Type B pancreatic cell (in vitro differentiated cells): ENCODE measurements around the gene MLXIP. TPM values are rescaled to one million over a fixed set of nuclear protein-coding genes. Genes with fewer than 3 reads are reported as not detected.

Experiments
- DNase-seq: peaks from one replicate; pipeline ENCODE4 v3.0.0; 2021; ENCODE audit warnings: mixed read lengths; ENCODE audit not compliant: unreplicated experiment; ENCODE audit errors: extremely low spot score
- H3K27ac Mint-ChIP-seq: 2 replicates; pipeline ENCODE4 v1.8.0; 2021; ENCODE audit warnings: mild to moderate bottlenecking, mixed read lengths
- H3K27me3 Mint-ChIP-seq: 2 replicates; pipeline ENCODE4 v1.8.0; 2021; ENCODE audit warnings: mixed read lengths
- H3K36me3 Mint-ChIP-seq: 2 replicates; pipeline ENCODE4 v1.8.0; 2021; ENCODE audit warnings: mixed read lengths
- H3K4me1 Mint-ChIP-seq: one replicate; pipeline ENCODE4 v1.8.0; 2021; ENCODE audit warnings: mixed read lengths; ENCODE audit not compliant: unreplicated experiment
- H3K4me3 Mint-ChIP-seq: 2 replicates; pipeline ENCODE4 v1.8.0; 2021; ENCODE audit warnings: mild to moderate bottlenecking, mixed read lengths
- H3K9me3 Mint-ChIP-seq: 2 replicates; pipeline ENCODE4 v1.8.0; 2021; ENCODE audit warnings: mixed read lengths
- total RNA-seq: library from RNA; stranded (reverse); gene quantifications from 2 replicates; pipeline ENCODE4 v1.2.1, GENCODE V29; 2021; ENCODE audit warnings: low replicate concordance
- TF ChIP-seq, protein P1 (sequence below): fragments of 200-600 bp; sonication (generic); conservative IDR thresholded peaks from 2 replicates; pipeline ENCODE4 v1.5.0; 2021; ENCODE audit warnings: antibody characterized with exemption, mild to moderate bottlenecking

MLXIP gene
- total RNA-seq, 1 donor from 2014 or later, result 44.5 TPM

DNA sequence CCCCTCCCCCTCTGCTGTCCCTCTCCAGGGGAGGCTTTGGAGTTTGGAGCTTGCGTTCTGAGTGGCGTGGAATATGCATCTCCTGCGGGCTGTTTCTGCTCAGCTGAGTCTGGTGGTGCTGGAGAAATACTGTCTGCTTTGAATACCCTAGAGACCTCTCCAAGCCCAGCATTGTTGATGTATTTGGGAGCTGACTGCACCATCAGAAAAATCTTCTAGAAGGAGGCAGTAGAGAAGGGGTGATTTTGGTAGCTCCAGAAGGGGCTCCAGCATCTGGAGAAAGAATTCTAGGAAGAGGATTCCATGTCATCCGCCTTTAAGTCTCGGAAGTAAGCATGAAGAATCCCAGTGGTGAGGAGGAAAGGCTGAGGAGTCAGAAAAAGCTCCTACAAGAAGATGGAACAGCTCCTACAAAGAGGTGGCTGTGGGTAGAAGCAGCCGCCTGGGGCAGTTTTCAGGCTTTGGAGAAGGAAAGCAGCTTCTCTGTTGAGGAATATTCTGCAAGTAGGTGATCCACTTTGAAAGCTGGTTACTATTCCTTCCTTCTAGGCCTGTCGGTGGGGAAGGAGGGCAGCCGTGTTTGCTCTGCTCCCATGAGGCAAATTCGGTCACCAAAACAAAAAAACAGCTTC lies 9.7 kb downstream of the MLXIP start:
- TF ChIP-seq, protein P1, sequence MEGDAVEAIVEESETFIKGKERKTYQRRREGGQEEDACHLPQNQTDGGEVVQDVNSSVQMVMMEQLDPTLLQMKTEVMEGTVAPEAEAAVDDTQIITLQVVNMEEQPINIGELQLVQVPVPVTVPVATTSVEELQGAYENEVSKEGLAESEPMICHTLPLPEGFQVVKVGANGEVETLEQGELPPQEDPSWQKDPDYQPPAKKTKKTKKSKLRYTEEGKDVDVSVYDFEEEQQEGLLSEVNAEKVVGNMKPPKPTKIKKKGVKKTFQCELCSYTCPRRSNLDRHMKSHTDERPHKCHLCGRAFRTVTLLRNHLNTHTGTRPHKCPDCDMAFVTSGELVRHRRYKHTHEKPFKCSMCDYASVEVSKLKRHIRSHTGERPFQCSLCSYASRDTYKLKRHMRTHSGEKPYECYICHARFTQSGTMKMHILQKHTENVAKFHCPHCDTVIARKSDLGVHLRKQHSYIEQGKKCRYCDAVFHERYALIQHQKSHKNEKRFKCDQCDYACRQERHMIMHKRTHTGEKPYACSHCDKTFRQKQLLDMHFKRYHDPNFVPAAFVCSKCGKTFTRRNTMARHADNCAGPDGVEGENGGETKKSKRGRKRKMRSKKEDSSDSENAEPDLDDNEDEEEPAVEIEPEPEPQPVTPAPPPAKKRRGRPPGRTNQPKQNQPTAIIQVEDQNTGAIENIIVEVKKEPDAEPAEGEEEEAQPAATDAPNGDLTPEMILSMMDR, result no peak
- peaks cover 22% of the 10 kb centered on the region for H3K4me1 Mint-ChIP-seq
- H3K27ac Mint-ChIP-seq, result no peak overlapping the region
- no peaks in the 10 kb centered on the region for H3K27me3 Mint-ChIP-seq
- DNase-seq, result no peak
- H3K4me3 Mint-ChIP-seq, result no peak overlapping the region
- no peaks in the 10 kb centered on the region for H3K9me3 Mint-ChIP-seq
- H3K36me3 Mint-ChIP-seq, result peaks cover 21% of the 10 kb centered on the region

DNA sequence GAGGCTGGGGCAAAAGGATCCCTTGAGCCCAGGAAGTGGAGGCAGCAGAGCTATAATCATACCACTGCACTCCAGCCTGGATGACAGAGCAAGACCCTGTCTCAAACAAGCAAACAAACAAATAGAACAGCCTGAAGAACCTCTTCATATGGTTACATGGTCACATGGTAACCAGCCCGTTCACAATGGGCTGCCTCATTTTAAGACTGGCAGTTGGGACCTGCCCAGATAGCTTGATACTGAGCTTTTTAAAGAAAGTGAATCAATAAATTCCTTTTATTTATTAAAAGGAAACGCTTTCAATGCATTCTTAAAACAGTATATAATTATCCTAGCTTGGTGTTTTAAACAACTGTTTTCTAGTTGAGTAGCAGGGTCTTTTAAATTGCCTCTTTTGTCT lies 10.5 kb downstream of the MLXIP start:
- H3K27ac Mint-ChIP-seq, result no peak overlapping the region
- DNase-seq, result no peak
- peaks cover 16% of the 10 kb centered on the region for H3K36me3 Mint-ChIP-seq
- no peaks in the 10 kb centered on the region for H3K27me3 Mint-ChIP-seq
- no peak overlapping the region for H3K4me3 Mint-ChIP-seq
- H3K9me3 Mint-ChIP-seq, result no peaks in the 10 kb centered on the region
- peaks cover 17% of the 10 kb centered on the region for H3K4me1 Mint-ChIP-seq
- TF ChIP-seq, protein P1, result no peak

DNA sequence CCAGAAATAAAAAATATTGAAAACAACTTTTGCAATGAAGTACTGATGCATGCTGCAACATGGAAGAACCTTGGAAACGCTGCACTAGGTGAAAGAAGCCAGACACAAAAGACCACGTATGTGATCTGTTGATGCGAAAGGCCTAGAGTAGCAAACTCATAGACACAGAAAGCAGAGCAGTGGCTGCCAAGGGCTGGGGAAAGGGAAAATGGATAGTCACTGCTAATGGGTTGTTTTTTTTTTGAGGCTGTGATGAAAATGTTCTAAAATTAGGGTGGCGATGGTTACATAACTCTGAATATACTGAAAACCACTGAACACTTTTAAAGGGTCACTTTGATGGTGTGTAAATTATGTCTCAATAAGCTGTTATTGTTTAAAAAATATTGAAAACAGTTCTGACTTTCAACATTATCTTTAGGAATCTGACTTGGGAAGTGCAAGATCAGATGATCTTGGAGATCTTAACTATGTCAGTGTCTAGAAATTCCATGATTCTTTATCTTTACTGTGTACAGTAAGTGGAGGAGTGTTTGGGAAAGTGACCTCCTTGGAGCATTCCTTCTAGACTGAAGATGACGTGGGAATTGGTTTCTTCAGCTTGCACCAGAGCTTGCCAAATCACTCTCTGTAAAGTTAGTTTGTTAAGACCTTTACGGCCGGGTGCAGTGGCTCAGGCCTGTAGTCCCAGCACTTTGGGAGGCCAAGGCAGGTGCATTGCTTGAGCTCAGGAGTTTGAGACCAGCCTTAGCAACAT lies 12.4 kb downstream of the MLXIP start:
- Mint-ChIP-seq H3K36me3 (peaks cover 15% of the 10 kb centered on the region), H3K4me1 (peaks cover 17% of the 10 kb centered on the region), H3K4me3 (no peak overlapping the region), H3K27ac (peak overlapping the region; percentile 53), H3K9me3 (no peaks in the 10 kb centered on the region), H3K27me3 (no peaks in the 10 kb centered on the region)
- no peak for DNase-seq
- TF ChIP-seq, protein P1, result no peak

DNA sequence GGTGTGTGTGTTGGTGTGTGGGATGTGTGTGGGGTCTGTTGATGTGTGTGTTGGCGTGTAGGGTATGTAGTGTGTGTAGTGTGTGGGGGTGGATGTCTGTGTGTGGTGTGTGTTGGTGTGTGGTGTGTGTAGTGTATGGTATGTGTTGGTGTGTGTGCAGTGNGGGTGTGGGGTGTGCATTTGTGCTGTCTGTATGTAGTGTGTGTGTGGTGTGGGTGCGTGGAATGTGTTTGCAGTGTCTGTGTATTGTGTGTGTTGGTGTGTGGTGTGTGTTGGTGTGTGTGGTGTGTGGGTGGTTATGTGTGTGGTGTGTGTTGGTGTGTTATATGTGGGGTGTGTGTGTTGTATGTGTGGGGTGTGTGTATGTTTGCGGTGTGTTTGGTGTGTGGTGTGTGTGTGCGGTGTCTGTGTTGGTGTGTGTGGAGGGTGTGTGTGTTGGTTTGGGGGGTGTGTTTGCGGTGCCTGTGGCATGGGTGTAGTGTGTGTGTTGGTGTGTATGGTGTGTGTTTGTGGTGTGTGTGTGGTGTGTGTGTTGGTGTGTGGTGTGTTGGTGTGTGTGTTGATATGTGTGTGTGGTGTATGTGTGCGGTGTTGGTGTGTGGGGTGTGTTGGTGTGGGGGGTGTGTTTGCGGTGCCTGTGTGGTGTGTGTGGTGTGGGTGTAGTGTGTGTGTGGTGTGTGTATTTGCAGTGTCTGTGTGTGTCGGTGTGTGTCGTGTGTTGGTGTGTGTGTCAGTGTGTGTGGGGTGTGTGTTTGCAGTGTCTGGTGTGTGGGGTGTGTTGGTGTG lies 14.7 kb downstream of the MLXIP start:
- no peak for DNase-seq
- H3K27ac Mint-ChIP-seq, result no peak overlapping the region
- no peak overlapping the region for H3K4me3 Mint-ChIP-seq
- H3K4me1 Mint-ChIP-seq, result peaks cover 26% of the 10 kb centered on the region
- H3K9me3 Mint-ChIP-seq, result no peaks in the 10 kb centered on the region
- TF ChIP-seq, protein P1, result no peak
- peaks cover 10% of the 10 kb centered on the region for H3K36me3 Mint-ChIP-seq
- no peaks in the 10 kb centered on the region for H3K27me3 Mint-ChIP-seq

DNA sequence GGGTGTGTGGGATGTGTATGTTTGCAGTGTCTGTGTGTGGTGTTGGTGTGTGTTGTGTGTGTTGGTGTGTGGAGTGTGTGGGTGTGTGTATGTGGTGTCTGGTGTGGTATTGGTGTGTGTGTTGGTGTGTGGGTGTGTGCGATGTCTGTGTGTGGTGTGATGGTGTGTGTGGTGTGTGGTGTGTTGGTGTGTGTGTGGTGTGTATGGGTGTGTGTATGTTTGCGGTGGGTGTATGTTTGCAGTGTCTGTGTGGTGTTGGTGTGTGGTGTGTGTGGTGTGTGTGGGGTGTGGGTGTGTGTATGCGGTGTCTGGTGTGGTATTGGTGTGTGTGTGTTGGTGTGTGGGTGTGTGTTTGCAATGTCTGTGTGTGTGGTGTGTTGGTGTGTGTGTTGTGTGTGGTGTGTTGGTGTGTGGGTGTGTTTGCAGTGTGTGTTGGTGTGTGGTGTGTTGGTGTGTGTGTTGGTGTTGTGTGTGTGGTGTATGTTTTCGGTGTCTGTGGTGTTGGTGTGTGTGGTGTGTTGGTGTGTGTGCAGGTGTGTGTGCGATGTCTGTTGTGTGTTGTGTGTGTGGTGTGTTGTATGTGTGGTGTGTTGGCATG lies 15.7 kb downstream of the MLXIP start:
- H3K4me3 Mint-ChIP-seq, result no peak overlapping the region
- H3K27me3 Mint-ChIP-seq, result no peaks in the 10 kb centered on the region
- TF ChIP-seq, protein P1, result no peak
- peaks cover 30% of the 10 kb centered on the region for H3K4me1 Mint-ChIP-seq
- peaks cover 7% of the 10 kb centered on the region for H3K36me3 Mint-ChIP-seq
- H3K27ac Mint-ChIP-seq, result no peak overlapping the region
- DNase-seq, result no peak
- H3K9me3 Mint-ChIP-seq, result no peaks in the 10 kb centered on the region
